ENCODE measurements around the gene MRPS18A.

MRPS18A gene

GRCh38 chr6:43630980-43631619 lies 56.5 kb downstream of the MRPS18A start:
- no peak for DNase-seq

DNA sequence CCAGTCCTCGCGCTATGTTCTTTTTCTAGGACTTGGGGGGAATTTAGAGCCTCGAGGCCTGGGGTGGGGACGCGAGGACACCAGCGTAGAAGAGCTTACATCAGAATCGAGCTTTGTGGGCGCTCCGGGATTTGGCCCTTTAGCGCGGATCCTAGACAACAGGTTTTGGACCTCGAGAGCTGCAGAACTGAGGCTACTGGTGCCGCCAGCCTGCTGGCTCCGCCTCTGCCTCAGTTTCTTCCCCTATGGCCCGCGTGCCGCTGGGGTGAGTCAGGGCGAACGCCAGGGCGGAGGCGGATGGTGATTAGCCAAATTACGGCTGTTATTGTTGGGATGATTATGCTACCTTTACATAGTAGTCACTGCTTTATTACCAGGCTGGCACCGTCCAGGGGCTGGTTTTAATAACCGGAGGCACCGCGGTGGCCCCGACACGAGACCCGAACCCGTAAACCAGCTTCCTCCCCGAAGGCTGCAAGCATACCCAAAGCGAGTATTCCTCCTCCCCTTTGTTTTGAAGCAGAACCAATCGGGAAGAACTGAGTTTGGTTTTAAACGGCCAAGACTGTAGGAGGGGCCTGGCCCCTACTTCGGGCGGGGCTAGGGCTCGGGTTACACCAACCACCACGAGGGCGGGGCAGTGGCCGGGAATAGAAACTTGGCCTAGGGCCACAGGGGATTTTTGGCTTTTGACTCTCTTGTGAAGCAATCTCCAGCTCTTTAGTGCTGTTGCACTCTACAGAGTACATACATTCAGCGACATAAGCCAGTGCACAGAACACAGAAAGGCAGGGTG lies 57.9 kb downstream of the MRPS18A start:
- DNase-seq, result peak; percentile 95

DNA sequence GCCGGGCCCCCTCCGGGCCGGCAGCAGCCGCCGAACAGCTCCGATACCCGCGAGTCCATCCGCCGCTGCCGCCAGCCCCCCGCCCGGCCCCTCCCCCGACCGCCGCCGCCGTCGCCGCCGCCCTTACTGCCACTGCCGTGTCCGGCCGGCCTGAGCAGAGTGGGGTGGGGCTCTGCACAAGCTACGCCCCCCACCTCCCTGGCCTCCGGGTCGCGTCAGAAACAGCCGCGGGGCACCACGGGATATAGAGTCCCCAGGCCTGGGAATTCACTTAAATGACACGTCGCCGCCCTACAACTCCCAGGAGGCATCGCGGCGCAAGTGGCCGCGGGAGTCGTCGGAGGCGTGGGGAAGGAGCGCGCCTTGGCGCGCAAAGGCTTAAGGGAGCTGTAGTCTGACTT lies 58.5 kb downstream of the MRPS18A start, which contains the start of gene GTPBP2:
TSS of gene GTPBP2 (minus strand) at position 161 of the 401 bp plus-strand sequence. CDS start at position 59, 102 bp downstream.
- DNase-seq, result peak; percentile 97

GRCh38 chr6:43628393-43629103 lies 59.0 kb downstream of the MRPS18A start:
- no peak for DNase-seq

DNA sequence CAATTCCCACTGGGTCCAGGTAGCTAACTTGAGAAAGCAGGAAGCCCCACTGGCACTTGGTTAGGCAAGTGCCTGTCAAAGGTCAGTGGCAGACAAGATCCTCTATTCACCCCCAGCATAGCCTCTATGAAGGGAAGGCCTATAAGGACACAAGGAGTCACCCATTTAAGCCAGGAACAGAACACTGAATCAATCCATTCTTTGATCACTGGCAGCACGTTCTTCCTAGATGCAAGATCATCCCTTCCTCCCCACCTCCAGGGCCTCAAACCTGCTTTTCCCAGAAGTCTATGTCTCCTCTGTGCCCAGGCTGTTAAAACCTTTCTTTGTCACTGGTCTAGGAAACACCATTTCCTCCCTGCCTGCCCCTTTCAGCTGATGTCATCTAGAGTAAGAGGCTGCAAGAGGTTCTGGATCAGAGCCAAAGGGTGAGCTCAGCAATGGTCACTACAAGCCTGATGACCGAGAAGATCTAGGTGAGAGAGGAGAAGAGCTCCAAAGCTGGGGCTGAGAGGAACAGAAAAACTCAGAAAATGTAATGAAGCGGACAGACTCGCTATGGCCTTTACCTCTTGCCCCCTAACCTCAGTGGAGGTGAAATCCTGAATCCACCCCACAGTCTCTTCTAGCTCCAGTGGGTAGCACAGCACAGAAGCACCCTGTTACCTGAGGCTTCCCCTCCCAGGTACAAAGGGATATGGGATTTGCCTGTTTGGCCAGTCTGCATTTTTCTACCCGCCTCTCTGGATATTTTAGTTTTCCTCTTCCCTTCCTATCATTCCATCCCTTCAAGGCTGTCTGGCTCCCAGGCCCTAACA lies 60.4 kb downstream of the MRPS18A start:
- no peak for DNase-seq

DNA sequence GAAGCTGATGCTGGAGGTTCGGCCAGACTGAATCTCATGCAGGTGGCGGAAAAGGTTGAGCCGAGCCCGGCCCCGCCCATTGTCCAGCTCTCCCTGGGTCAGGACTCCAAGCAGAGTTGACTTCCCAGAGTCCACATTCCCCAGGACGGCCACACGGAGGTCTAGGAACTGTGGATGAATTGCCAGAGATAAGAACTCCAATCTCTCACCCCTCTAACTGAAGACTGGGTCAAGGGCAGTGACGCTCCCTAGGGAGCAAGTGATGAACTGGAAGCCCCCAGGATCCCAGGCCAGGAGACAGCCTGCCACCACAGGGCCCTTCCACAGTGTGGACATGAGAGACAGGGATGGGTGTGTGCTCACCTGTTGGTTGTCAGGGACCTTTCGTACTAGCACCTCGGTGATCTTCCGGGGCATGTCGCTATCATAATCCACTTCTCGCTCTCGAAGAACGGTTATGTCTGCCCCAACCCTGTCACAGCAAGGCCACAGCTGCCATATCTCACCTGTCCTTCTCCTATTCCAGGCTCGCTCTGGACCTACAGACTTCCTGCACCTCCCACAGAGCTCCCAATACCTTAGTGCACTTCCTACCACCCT lies 62.1 kb downstream of the MRPS18A start:
- no peak for DNase-seq

DNA sequence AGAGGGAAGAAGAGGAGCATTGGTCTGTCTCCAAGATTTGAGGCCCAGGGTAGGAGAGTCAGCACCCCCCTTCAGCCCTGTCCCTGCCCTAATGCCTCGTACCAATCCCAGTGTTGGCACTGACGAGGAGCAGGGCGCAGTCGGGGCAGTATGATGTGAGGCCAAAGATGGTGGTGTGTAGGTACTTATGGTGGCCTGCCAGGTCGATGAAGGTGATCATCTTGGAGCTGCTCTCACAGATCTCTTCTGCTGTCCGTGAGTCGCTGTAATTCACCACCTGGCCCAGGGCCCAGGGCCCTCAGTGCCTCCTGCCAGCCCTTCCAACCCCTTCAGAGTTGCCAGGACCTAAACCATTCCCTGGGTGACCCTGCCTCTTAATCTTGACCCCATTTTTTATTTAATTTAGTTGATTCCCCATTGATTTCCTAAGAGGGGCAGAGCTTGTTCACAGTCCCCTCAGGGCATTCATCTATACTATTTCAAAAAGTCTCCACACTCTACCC lies 62.8 kb downstream of the MRPS18A start:
- DNase-seq, result no peak

DNA sequence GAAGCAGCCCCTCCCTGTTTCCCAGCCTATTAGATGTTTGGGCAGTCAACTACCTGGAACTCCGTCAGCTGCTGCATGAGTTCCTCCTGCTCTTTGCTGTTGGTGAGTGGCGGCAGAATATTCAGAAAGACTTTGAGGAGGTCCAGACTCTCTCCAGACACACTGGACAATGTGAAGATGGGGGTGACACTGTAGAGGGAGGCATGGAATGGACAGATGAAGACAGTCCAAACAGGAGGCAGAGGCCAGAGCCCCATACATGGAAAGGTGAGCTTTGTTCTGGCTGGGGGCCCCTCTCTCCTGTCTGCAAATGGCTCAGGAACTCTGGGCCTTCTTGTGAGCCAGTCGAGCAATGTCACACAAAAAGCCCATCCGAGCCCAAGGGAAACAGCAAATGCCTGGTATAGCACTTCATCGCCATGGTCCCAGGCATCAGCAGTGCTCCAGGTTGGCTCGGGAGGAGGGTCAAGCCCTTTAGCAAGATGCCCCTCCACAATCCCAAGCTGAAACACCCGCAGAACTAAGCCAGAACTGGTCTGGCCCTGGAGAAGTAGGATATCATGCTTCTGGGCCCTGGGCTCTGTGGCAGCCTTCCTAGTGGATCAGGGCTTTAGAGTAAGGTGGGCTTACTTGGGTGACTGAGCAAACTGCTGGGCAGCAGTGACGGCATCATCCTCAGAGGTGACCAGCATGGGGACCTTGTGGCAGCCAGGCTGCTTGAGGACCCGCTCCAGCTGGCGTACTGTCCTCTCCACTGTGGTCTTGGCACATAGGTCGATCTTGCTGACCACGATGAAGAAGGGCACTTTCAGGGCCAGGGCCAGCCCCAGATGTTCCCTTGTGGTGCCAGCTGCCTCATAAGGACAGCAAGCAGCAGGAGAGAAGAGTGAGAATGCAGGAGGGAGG lies 63.5 kb downstream of the MRPS18A start:
- no peak for DNase-seq

- no peak for DNase-seq
Measured at GRCh38 chr6:43622541-43622940, 65.0 kb downstream of the MRPS18A start.

GRCh38 chr6:43621836-43622180 lies 65.8 kb downstream of the MRPS18A start:
- no peak for DNase-seq
